CD4-positive, alpha-beta T cell treated with Interleukin-10 for 1 hour (primary cell): ENCODE results near the gene TIMP3.
"Not testable (repeated sequence)": the region's sequence is repeated elsewhere in the genome, so short reads cannot be mapped to it uniquely, and the experiment has no call there.

Experiments used
- DNase-seq: peaks from one replicate; pipeline ENCODE4 v3.0.0-alpha.2; 2020

The TIMP3 gene

DNA sequence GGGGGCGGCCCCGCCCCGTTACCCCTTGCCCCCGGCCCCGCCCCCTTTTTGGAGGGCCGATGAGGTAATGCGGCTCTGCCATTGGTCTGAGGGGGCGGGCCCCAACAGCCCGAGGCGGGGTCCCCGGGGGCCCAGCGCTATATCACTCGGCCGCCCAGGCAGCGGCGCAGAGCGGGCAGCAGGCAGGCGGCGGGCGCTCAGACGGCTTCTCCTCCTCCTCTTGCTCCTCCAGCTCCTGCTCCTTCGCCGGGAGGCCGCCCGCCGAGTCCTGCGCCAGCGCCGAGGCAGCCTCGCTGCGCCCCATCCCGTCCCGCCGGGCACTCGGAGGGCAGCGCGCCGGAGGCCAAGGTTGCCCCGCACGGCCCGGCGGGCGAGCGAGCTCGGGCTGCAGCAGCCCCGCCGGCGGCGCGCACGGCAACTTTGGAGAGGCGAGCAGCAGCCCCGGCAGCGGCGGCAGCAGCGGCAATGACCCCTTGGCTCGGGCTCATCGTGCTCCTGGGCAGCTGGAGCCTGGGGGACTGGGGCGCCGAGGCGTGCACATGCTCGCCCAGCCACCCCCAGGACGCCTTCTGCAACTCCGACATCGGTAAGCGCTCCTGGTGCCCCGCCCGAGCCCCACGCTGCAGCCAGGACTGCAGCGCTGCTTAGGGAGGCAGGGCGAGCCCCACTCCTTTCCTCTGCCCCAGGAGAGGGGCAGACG is at the start of gene TIMP3:
Gene TIMP3 (plus strand): TSS at position 169 of the 700 bp plus-strand sequence. CDS start 297 bp downstream, at position 466.
- DNase-seq, result no peak

DNA sequence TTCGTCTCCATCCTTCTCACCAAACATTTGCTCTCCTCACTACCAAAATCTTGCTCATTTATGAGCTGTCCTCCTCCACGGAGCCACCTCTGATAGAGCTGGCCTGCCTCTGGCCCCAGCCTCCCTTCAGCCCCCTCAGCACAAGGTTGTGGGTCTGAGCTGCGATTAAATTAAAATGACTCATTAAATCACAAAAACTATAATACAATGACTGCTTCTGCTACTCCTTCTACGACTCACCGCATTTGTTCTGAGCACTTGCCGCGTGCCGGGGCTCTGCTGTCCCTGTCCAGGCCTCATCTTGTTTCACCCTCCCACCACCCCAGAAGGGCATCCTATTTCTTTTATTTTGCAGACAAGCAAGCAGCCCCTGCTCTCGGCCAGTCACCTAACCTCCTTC is 49.2 kb upstream of the TIMP3 start:
- DNase-seq, result no peak

DNA sequence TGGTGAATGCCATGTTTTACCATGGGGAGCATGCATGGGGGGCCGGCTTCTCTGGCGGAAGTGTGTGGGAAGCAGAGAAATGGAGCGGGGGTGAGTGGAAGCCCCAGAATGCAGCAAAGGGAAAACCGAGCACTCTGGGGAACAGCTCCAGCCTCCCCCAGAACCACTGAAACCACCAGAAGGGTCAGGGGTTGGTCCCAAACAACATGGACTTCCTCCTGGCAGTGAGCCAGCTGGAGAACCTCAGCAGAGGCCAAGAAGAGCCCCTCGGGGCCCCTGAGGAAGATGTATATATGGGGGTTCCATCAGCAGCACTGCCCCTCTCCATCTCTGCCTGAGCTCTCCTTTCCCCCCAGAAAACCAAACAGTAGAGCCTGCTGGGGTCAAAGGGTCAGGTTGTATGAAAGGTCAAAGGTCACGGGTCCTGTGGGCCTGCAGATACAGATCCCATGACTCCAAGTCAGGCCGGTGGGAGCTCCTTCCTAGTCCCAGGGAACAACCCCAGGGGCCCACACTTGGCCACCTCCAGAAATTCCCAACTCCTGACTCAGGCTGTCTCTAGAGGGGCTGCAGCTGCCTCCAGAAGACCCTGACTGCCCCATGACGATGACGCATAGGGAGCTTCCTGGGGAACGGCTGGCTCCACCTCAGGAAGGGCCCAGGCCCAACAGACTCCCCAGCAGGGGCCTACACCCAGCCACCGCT is 48.5 kb upstream of the TIMP3 start:
- no peak for DNase-seq

DNA sequence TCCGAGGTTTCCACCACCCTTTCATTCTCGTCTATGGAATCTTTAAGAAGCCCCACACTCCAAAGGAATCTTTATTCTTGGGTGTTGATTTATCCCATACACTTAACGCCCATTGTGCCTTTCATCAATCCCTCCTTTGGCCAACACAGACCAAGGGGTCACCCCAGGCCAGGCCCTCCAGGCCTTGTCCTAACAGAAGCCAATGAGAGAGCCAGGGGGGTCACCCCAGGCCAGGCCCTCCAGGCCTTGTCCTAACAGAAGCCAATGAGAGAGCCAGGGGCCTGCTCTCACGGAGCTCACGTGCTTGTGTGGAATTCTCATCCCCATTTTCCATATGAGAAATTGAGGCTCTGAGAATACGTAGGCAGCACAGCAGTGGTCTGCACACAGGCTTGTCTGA is 47.9 kb upstream of the TIMP3 start:
- DNase-seq, result no peak

DNA sequence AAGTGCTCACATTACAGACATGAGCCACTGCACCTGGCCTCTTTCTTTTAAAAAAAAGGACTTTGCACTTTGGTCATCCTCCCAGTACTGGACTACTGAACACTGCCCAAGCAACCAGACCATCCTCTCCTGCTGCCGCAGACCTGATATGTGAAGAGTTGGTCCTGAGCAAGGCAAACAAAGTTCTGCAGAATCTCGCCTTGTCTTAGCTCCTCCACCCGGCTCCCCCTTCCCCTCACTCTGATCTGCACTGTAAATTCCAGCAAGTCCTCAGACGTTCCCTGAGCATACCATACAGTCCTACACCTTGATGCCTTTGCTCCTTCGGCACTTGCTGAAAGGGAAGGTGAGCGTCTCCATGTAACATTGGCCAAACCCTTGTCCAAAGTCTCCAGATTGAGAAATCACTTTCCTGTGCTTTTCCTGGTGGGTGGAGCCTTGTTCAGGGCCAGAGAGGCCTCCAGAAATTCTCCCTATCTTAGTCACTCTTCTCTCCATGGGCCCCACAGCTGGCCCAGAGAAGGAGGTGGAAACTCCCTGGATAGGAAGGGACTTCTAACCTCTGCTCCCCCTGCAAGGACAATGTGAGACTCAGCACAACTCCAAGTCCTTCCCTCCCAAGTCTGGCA is 47.0 kb upstream of the TIMP3 start:
- DNase-seq, result no peak

DNA sequence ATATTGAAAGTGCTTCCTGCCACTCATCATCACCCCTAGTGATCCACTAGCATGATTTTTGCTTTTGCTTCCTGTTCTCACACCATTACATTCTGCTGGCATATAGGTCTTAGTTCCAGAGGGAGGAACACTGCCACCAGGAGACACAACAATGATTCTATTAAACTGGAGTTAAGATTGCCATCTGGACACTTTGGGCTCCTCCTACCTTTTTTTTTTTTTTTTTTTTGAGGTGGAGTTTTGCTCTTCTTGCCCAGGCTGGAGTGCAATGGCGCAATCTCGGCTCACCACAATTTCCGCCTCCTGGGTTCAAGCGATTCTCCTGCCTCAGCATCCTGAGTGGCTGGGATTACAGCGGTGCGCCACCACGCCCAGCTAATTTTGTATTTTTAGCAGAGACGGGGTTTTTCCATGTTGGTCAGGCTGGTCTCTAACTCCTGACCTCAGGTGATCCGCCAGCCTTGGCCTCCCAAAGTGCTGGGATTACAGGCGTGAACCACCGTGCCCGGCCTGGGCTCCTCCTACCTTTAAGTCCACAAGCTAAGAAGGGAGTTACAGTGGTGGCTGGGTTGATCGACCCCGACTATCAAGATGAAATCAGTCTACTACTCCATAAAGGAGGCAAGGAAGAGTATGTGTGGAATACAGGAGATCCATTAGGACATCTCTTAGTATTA is 44.3 kb upstream of the TIMP3 start:
- not testable (repeated sequence) for DNase-seq

DNA sequence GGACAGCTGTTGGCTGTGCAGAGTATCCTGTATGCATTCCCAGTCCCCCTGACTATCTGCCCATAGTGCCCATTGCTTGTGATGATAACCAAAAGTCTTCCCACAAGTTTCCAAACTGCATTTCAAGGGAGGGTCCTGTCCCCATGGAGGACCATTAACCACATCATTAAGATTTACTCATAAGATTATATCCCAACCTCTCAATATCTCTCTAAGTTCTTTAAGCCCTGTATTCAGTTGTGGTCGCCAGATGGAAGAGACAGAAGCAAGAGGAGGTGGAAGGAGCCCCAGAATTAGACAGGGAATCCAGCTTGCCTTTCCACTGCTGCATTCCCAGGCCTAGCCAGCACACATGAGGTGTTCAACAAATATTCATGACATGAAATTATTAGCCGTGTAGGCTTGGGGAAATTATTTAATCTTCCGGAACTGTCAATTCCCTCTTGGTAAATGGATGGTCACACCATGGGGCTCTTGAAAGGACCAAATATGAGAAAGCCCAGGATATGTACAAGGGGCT is 42.6 kb upstream of the TIMP3 start:
- no peak for DNase-seq

DNA sequence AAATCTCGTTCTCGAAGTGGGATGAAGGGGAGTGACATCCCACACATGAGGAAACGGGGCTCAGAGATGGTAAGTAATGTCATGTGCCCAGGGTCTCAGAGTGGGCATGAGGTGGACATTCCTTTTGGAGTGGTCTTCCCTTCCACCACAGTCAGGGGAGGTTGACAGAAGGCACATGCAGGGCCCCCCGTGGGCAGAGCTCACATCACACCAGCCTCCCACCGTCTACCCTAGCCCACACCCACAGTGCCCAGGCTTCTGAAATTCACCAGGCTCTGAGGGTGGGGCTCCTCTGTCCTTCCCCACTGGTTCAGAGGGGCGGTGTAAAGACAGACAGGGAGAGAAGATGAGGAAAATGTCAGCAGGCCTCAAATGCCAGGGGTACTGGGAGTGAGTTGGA is 41.1 kb upstream of the TIMP3 start:
- no peak for DNase-seq

DNA sequence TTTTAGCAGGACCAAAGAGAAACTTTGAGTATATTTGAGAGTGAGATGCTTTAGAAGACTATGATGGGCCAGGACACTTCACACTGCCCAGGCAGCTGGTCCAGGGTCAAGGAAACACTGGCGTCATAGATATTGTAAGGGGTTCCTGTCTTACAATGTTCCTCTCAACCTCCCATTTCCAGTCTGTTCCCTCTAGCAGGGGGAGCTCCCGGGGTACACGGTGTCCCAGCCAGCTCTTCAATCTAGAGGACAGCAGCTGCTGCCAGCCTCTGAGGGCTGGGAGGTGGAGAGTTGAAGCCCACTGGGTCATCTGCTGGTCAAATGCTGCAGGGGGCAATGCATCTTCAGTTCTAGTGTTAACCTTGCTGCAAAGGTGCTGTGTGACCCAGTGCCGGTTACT is 40.7 kb upstream of the TIMP3 start:
- no peak for DNase-seq

DNA sequence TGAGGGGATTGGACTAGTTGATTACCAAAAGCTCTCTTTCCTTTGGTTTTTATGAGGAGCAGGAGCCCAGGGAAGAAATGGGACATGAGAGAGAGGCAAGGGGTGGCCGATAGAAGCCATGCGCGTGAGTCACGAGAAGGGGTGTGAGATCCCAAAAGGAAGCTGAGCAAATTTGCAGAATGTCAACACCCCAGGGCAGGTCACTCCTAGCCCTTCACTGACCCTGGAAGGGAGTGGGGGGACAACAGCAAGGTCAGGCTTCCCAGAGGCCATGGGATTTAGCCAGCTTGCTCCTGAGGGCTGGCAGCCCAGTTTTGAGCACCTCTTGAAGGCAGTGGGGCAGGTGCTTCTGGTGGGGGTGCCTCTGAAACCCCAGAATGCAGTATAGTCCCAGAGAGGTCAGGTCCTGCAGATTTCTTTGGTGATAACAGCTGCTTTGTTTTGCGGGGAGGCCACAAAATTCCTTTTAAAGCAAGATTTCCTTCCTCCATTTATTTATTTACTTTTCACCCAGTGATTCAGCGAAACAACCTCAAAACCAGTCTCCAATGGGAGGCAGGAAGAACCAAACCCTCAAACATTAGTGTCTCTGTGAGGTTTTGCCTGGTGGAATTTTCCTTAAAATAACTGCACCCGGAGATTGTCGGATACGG is 40.1 kb upstream of the TIMP3 start:
- DNase-seq, result no peak

DNA sequence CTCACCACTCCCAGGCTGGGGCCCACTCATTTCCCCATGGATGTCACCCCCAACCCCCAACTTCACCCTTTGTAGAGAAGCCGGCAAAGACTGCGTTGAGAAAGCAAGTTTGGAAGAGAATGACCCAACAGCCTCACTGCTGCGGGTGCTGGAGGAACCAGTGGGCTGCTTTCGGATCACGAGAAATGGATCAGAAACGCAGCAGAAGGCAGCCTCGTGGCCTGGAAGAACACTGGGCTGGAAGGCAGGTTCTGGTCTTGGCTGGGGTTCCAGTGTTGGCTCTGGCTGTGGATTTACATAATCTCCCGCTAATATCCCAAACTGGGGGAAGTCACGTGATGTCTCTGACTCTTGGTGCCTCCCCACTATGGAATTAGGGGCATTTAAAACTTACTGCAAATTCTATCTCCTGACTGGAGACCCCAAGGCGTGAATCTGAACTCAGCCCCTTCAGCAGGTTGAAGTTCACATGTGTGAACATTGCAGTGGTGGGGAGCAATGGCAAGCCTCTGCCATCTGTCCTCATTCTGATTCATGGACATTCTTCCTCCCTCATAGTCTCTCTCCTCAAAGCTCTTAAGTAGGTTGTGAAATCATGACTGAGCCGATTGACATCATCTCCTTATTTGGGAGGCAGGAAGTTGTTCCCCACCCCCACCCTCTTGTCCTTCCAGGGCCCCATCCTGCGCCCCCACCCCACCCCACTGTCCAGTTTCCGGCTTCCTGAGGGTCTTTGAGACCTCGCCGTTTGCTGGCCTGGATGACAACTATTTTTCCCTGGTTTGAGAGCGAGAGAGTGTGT is 37.0 kb upstream of the TIMP3 start:
- DNase-seq, result no peak

DNA sequence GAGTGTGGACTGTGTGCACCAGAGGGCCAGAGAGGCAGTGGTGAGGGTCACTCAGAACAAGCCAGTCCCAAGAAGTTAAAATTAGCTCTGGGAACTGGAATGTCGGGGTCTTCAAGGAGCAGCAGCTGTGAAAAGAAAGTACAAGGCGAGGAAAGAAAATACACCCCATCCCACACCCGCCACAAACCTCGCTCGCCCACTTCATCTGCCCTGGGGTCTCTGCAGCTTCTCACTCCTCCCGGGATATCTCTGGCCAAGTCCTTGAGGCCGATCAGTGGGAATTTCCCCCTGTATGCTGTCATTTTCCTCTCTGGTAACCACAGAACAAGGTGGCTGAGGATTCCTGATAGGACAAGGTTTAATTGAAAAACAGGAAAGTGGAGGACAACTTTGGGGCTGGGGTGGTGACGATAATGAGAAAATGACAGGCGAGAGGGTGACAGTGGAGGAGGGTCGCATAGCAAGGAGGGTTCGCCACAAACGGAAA is 36.3 kb upstream of the TIMP3 start:
- DNase-seq, result no peak

DNA sequence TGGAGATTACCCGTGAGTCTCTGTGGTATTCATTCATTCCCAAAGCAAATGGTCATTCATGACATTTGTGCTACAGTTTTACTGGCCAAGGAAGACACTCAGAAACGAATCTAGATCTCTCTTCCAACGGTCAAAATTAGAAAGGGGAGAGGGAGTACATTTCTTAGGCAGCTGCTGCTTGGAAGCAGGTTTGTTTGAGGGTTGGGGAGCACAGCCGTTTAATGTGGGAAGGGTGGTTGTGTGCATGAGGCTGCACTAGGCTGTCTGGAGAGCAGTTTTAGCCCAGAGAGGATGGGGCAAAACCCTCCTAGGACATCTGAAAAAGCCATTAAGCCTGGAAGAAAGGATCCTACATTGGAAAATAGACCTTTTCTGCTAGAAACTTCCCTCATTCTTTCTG is 29.7 kb upstream of the TIMP3 start:
- no peak for DNase-seq

DNA sequence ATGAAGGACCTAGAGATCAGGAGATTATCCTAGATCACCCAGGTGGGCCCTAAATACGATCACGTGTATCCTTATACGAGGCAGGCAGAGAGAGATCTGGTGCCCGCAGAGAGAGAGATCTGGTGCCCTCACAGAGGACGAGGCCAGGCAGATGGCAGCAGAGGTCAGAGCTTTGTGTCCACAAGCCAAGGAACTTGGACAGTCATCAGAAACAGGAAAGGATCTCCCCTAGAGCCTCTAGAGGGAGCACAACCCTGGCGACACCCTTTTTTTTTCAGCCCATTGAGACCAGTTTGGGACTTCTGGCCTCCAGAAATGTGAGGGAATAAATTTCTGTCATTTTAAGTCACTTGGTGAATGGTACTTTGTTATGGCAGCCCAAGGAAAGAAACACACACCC is 25.5 kb upstream of the TIMP3 start:
- DNase-seq, result no peak

DNA sequence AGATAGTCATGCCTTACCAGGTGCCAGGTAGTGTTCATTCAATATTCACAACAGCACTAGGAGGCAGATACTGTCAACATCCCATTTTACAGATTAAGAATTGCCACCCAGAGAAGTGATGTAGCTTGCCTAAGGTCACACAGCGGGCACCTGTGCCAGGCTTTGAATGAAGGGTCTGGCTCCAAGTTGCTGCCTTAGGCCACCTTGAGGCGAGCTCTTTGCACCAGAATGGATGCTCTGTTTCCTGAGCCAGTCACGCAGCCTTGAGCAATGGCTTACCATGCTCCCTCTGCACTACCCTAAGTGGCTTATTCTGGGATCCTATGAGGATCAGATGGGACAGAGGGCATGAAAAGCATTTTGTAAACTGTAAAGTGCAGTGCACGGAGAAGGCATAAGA is 25.1 kb upstream of the TIMP3 start:
- no peak for DNase-seq

DNA sequence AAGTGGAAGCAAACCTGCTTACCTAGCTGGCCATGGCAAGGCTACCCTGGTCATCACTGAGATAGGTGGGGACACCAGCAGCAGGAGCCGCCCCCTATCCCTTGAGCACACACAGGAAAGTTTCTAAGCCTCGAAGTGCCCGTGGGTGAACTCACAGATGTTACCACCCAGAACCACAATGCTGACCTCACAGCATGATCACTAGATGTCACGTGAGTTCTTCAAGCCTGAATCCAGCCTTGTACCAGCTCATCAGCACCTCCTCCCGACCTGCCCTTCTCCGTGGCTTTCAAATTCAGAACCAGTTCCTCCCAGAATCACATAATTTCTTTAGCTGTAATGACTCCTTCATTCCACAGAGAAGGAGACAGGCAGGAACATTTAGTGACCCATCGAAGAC is 24.7 kb upstream of the TIMP3 start:
- DNase-seq, result no peak

DNA sequence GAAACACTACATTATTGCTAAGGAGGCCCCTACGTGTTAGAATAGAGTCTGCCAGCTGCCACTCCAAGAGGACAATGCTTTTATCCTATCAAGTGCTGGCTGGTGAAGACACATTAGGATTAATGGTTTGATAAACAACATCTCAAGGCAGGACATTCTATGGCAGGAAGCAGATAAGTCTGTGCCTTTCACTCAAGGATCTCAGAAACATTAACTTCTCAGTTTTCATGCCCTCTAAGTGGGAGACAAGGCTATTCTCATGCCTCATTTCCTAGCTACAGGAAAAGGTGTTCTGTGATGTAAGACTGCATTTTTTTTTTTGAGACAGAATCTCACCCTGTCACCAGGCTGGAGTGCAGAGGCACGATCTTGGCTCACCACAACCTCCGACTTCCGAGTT is 23.5 kb upstream of the TIMP3 start:
- no peak for DNase-seq

DNA sequence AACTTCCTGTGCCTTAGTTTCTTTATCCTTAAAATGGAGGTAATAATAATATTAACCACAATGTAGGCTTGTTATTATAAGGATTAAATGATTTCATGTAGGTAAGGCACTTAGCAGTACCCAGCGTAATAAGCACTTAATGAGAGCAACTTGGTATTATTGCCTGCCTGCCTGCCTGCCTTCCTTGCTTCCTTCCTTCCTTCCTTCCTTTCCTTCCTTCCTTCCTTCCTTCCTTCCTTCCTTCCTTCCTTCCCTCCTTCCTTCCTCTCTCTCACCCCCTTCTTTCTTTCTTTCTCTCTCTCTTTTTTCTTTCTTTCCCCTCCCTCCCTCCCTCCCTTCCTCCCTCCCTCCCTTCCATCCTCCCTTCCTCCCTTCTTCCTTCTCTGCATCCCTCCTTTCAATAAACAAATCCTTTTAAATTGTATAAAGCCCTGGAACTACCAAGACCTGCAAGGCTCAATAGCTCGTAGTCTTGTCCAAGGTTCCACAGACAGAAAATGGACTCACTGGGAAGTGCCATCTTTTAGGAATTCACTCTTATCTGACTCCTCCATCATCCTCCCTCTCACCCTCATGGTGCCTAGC is 20.7 kb upstream of the TIMP3 start:
- DNase-seq, result no peak

DNA sequence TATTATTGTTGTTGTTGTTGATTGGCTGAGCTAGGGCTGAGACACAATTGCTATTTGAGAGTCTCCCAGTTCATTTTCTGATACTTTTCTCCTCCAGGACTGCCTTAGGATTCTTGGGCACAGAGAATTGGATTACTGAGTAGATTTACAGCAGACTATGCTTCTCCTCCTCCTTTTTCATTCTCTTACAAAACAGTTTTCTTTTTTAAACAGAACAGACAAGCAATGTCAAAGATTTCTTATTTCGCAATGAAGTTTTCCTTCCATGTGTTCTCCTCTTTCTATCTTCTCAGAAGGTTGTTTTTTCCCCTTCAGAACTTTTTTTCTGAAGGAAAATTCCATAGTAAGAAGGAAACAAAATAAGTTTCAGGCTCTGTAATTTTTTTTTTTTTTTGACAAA is 19.8 kb upstream of the TIMP3 start:
- no peak for DNase-seq

DNA sequence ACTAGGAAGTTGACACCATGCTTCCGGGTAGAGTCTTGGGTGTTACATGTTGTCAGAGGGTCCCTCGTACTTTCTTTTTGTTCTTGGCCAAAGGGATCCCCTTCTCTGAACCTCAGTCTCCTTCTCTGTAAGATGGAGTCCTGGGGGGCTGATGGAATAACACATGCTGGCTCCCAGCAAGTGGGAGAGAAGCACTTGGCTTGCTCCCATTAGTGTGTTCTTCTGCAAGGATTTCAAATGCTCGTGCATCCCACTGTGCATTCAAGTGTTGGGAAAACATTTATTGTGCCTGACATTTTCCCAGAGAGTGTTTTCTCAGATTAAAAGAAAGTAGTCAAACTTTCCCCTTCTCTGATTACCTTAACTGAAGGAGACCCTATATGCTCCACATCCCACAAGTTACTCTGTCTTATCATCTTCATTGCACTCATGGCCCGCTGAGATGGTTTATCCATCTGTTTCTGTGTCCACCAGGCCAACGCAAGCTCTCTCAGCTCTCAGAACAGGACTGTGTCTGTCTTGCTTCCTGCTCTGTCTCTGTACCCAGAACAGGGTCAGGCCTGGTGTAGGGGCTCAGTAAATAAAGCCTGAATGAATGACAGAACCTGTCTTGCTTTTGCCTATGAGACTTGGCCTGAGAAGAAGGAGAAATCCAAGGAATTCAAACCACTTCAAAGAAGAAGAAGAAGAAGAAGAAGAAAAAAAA is 16.0 kb upstream of the TIMP3 start:
- DNase-seq, result no peak

DNA sequence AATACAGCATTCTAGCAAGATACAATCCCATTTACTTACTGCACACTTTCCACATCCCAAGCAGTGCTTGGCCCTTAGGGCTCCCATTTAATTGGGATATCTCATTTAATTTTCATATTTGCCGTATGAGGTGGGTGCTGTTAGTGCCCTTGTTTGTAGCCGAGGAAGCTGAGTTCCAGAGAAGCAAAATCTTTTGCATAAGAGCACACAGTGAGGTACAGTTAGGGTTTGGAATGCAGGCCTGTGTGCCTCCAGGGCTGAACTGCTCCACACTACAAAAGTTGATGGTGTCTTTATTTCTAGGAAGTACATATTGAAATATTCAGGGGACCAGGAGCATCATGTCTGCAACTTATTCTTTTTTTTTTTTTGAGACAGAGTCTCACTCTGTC is 15.5 kb upstream of the TIMP3 start:
- DNase-seq, result no peak
